MM.1S (cell line): ENCODE data around the gene PNKD.

Experiments used
- DNase-seq: peaks from one replicate; pipeline ENCODE4 v3.0.0-alpha.2; 2015
- H2AFZ ChIP-seq: fragments of 300-600 bp; sonication (generic); 2 replicates; pipeline ENCODE4 v1.6.0; 2016; ENCODE audit warnings: antibody characterized with exemption, low read length
- H3F3A ChIP-seq: fragments of 300-600 bp; sonication (generic); 2 replicates; pipeline ENCODE4 v1.6.1; 2016; ENCODE audit warnings: mild to moderate bottlenecking, antibody characterized with exemption, low read length, moderate library complexity, mixed read lengths; ENCODE audit not compliant: insufficient read depth
- H3K27ac ChIP-seq: fragments of 300-600 bp; sonication (generic); 2 replicates; pipeline ENCODE4 v1.5.1; 2016; ENCODE audit warnings: mild to moderate bottlenecking, low read length
- H3K27me3 ChIP-seq: fragments of 300-600 bp; sonication (generic); replicated peaks from 2 replicates; pipeline ENCODE4 v1.6.0; 2016; ENCODE audit warnings: low read length; ENCODE audit not compliant: insufficient read depth
- H3K36me3 ChIP-seq: fragments of 300-600 bp; sonication (generic); replicated peaks from 2 replicates; pipeline ENCODE4 v1.6.1; 2016; ENCODE audit warnings: mild to moderate bottlenecking, low read length, mixed read lengths; ENCODE audit not compliant: insufficient read depth
- H3K4me1 ChIP-seq: fragments of 300-600 bp; sonication (generic); 2 replicates; pipeline ENCODE4 v1.6.1; 2016; ENCODE audit warnings: low read length, mixed read lengths
- H3K4me2 ChIP-seq: fragments of 300-600 bp; sonication (generic); 2 replicates; pipeline ENCODE4 v1.6.0; 2016; ENCODE audit warnings: low read depth, low read length
- H3K4me3 ChIP-seq: fragments of 300-600 bp; sonication (generic); 2 replicates; pipeline ENCODE4 v1.5.1; 2016; ENCODE audit warnings: low read length, mixed read lengths
- H3K79me2 ChIP-seq: fragments of 300-600 bp; sonication (generic); 2 replicates; pipeline ENCODE4 v1.6.1; 2016; ENCODE audit warnings: mixed run types, low read length, mixed read lengths
- H3K9ac ChIP-seq: fragments of 300-600 bp; sonication (generic); 2 replicates; pipeline ENCODE4 v1.6.1; 2016; ENCODE audit warnings: low read length, mixed read lengths
- H3K9me2 ChIP-seq: fragments of 300-600 bp; sonication (generic); replicated peaks from 2 replicates; pipeline ENCODE4 v1.6.1; 2016; ENCODE audit warnings: mild to moderate bottlenecking, low read length, mixed read lengths; ENCODE audit not compliant: insufficient read depth
- H3K9me3 ChIP-seq: fragments of 300-600 bp; sonication (generic); replicated peaks from 2 replicates; pipeline ENCODE4 v1.6.1; 2016; ENCODE audit warnings: mild to moderate bottlenecking, low read length, mixed read lengths; ENCODE audit not compliant: insufficient read depth
- H4K20me1 ChIP-seq: fragments of 300-600 bp; sonication (generic); 2 replicates; pipeline ENCODE4 v1.6.1; 2016; ENCODE audit warnings: mild to moderate bottlenecking, low read length, moderate library complexity, mixed read lengths; ENCODE audit not compliant: insufficient read depth
- CTCF ChIP-seq: fragments of 300-600 bp; sonication (generic); IDR thresholded peaks from 2 replicates; pipeline ENCODE4 v1.5.1; 2016; ENCODE audit warnings: antibody characterized with exemption, low read length, mixed read lengths
- EZH2 ChIP-seq: fragments of 300-600 bp; sonication (generic); optimal IDR thresholded peaks from 2 replicates; pipeline ENCODE3; 2017; ENCODE audit warnings: low read depth, mild to moderate bottlenecking, antibody characterized with exemption, low read length, mixed read lengths
- EZH2phosphoT487 ChIP-seq: fragments of 300-600 bp; sonication (generic); IDR thresholded peaks from 2 replicates; pipeline ENCODE4 v1.6.1; 2018; ENCODE audit warnings: antibody characterized with exemption, low read length

PNKD gene

GRCh38 chr2:218369330-218369729 is 99.0 kb downstream of the PNKD start:
- Histone ChIP-seq H3K27me3 (no peaks in the 10 kb centered on the region), H4K20me1 (no peaks in the 10 kb centered on the region), H2AFZ (no peak overlapping the region), H3K9ac (no peak overlapping the region), H3K9me2 (no peaks in the 10 kb centered on the region), H3K36me3 (no peaks in the 10 kb centered on the region), H3K4me3 (no peak overlapping the region), H3F3A (peaks cover 4% of the 10 kb centered on the region; the same call in 1 of the 2 replicates), H3K79me2 (no peaks in the 10 kb centered on the region), H3K4me2 (no peak overlapping the region), H3K9me3 (no peaks in the 10 kb centered on the region), H3K4me1 (no peaks in the 10 kb centered on the region), H3K27ac (no peak overlapping the region)
- no peak for TF ChIP-seq EZH2
- no peak for TF ChIP-seq CTCF
- TF ChIP-seq EZH2phosphoT487 = no peak
- no peak for DNase-seq

- no peaks in the 10 kb centered on the region for H4K20me1 ChIP-seq
- no peaks in the 10 kb centered on the region for H3K36me3 ChIP-seq
- H3K27ac ChIP-seq = no peak overlapping the region
- DNase-seq = no peak
- H3K27me3 ChIP-seq = no peaks in the 10 kb centered on the region
- H3F3A ChIP-seq = peaks cover 4% of the 10 kb centered on the region; the same call in 1 of the 2 replicates
- H3K79me2 ChIP-seq = no peaks in the 10 kb centered on the region
- no peak overlapping the region for H3K9ac ChIP-seq
- H3K4me2 ChIP-seq = no peak overlapping the region
- H3K9me3 ChIP-seq = no peaks in the 10 kb centered on the region
- no peak overlapping the region for H3K4me3 ChIP-seq
- H3K9me2 ChIP-seq = no peaks in the 10 kb centered on the region
- H3K4me1 ChIP-seq = no peaks in the 10 kb centered on the region
- H2AFZ ChIP-seq = no peak overlapping the region
- TF ChIP-seq EZH2phosphoT487 (no peak), CTCF (no peak), EZH2 (no peak)
Measured at GRCh38 chr2:218370410-218371063, 100.2 kb downstream of the PNKD start.

- DNase-seq = no peak
- Histone ChIP-seq H3K36me3 (no peaks in the 10 kb centered on the region), H3K9me2 (no peaks in the 10 kb centered on the region), H3K4me1 (no peaks in the 10 kb centered on the region), H3K27ac (no peak overlapping the region), H3K4me2 (no peak overlapping the region), H2AFZ (no peak overlapping the region), H3K9ac (no peak overlapping the region), H3K4me3 (no peak overlapping the region), H3K79me2 (no peaks in the 10 kb centered on the region), H3F3A (peaks cover 4% of the 10 kb centered on the region; the same call in 1 of the 2 replicates), H3K27me3 (no peaks in the 10 kb centered on the region), H4K20me1 (no peaks in the 10 kb centered on the region), H3K9me3 (no peaks in the 10 kb centered on the region)
- TF ChIP-seq CTCF (no peak), EZH2 (no peak), EZH2phosphoT487 (no peak)
Measured at GRCh38 chr2:218371983-218372350, 101.6 kb downstream of the PNKD start.
